Stimulated activated CD4-positive, alpha-beta T cell treated with anti-CD3 and anti-CD28 coated beads, TNF-alpha, amount 100 ng/mL, for 1 hour (primary cell): ENCODE data around the gene E2F4.

Experiments used
- DNase-seq, 3 donors: peaks; one replicate each; pipeline ENCODE4 v3.0.0-alpha.2; 2020; ENCODE audit warnings: low read depth in 3 of 3, low spot score in 1 of 3

Gene E2F4

DNA sequence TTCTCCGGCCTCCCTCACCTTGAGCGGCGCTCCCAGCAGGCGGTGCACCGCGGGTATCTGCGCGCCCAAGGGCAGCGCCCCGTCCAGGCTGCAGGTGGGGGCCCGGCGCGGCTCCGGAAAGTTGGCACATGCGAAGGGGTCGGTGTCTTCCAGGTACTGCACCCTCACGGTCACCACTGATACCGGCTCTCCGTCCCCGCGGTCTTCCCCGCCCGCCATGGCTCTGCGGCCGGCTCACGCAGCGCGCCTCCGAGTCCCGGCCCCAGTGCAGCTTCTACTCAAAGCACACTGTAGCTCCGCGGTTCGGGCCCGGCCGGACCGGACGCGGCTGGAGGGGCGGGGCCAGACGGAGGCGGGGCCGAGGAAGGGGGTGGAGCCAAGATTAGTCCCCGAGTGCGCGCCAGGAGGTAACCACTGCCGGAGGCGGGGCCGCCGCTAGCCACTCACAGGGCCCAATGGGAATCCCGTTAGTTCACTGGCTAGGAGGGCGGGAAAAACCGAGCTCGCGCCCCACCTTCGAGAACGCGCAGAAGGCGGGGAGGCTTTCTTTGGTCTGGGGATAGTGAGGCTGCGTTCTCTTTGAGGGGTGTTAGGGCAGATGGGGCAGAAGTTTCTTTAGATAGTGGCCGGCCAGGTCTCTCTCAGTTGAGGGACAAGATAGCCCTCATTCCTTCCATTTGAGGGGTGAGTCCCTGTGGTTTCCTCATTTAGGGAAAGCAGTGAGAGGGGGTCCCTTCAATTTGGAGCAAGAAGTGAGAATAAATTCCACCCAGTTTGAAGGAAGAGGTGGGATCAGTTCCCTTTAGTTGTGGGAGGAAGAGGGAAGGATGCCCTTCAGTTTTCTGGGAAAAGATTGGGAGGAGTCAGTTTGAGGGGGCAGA, 55.5 kb downstream of the E2F4 start, which contains the start of gene FHOD1:
Gene FHOD1, minus strand, starts transcription at position 290 of the 881 bp plus-strand sequence. Its CDS starts 71 bp downstream, at position 219.
- DNase-seq, result peak; percentile 86 to 96 (median 93)

DNA sequence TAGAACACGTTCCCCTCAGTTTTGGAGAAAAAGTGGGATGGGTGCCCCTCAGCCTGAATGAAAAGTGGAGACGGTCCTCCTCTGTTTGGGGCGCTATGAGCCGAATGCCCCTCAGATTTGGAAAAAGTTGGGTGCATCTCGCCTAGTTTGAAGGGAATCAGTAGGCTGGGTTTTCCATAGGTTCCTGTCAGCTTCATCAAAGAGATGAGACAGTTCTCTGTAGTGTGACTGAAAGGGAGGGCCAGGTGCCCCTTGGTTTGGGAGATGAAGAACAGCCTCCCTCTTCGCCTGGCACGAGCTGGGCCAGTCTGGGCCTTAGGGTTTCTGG, 56.1 kb downstream of the E2F4 start:
- no peak for DNase-seq
